Immature natural killer cell (primary cell): ENCODE measurements around the gene SELENOI. TPM values are rescaled to one million over a fixed set of nuclear protein-coding genes. Genes with fewer than 3 reads are reported as not detected.

Experiments used
- DNase-seq, 3 donors: peaks; one replicate each; pipeline ENCODE4 v3.0.0; 2022; ENCODE audit warnings: mixed read lengths in 1 of 3
- H3K27ac Mint-ChIP-seq, 6 donors: one replicate each; pipeline ENCODE4 v1.8.0; 2020; ENCODE audit warnings: mixed read lengths in 6 of 6, mild to moderate bottlenecking in 5 of 6, inconsistent platforms in 4 of 6, moderate library complexity in 3 of 6
- H3K27me3 Mint-ChIP-seq, 3 donors: one replicate each; pipeline ENCODE4 v1.8.0; 2020 to 2021; ENCODE audit warnings: low read depth in 3 of 3, mild to moderate bottlenecking in 3 of 3, mixed read lengths in 3 of 3, moderate library complexity in 3 of 3, inconsistent platforms in 1 of 3
- H3K36me3 Mint-ChIP-seq, 3 donors: one replicate each; pipeline ENCODE4 v1.8.0; 2020; ENCODE audit warnings: mixed read lengths in 3 of 3, inconsistent platforms in 2 of 3, mild to moderate bottlenecking in 2 of 3
- H3K4me1 Mint-ChIP-seq, 2 donors: one replicate each; pipeline ENCODE4 v1.8.0; 2020; ENCODE audit warnings: inconsistent platforms in 2 of 2, mild to moderate bottlenecking in 2 of 2, mixed read lengths in 2 of 2, moderate library complexity in 1 of 2
- H3K4me3 Mint-ChIP-seq, 5 donors: one replicate each; pipeline ENCODE4 v1.8.0; 2020; ENCODE audit warnings: mild to moderate bottlenecking in 5 of 5, mixed read lengths in 5 of 5, inconsistent platforms in 3 of 5, moderate library complexity in 3 of 5
- H3K9me3 Mint-ChIP-seq, 6 donors: one replicate each; pipeline ENCODE4 v1.8.0; 2020; ENCODE audit warnings: mild to moderate bottlenecking in 6 of 6, mixed read lengths in 6 of 6, inconsistent platforms in 4 of 6, moderate library complexity in 3 of 6
- polyA plus RNA-seq, 3 donors: library from polyadenylated mRNA; unstranded; fragments of 300-500 nt; fragmentation: Illumina TruSeq; gene quantifications; one replicate each; pipeline ENCODE4 v1.2.3, GENCODE V29; 2021

The SELENOI gene
- polyA plus RNA-seq, 3 donors from 2014 or later, result 3.3 to 7.2 (median 5.6) TPM

- peaks cover 0 to 5% (median 2%) of the 10 kb centered on the region in 3 donors for H3K27me3 Mint-ChIP-seq
These were observed 68.4 kb downstream of the SELENOI start for GRCh38 chr2:26414311-26414710.

GRCh38 chr2:26421961-26422360 lies 76.0 kb downstream of the SELENOI start:
- Mint-ChIP-seq H3K4me3 (no peak overlapping the region), H3K9me3 (no peaks in the 10 kb centered on the region), H3K27ac (no peak overlapping the region), H3K36me3 (no peaks in the 10 kb centered on the region), H3K4me1 (no peaks in the 10 kb centered on the region), H3K27me3 (peaks cover 0 to 6% (median 1%) of the 10 kb centered on the region in 3 donors)
- DNase-seq, result no peak

More at GRCh38 chr2:26414311-26414710, 68.4 kb downstream of the SELENOI start:
- Mint-ChIP-seq H3K27ac (no peak overlapping the region), H3K9me3 (no peaks in the 10 kb centered on the region), H3K36me3 (no peaks in the 10 kb centered on the region), H3K4me1 (peaks cover 10 to 11% of the 10 kb centered on the region in 2 donors), H3K4me3 (no peak overlapping the region)
- no peak for DNase-seq

- no peak overlapping the region for H3K27ac Mint-ChIP-seq
- H3K4me1 Mint-ChIP-seq, result no peaks in the 10 kb centered on the region
- H3K27me3 Mint-ChIP-seq, result peaks cover 0 to 5% (median 1%) of the 10 kb centered on the region in 3 donors
- no peaks in the 10 kb centered on the region for H3K9me3 Mint-ChIP-seq
- DNase-seq, result no peak
- H3K36me3 Mint-ChIP-seq, result no peaks in the 10 kb centered on the region
- no peak overlapping the region for H3K4me3 Mint-ChIP-seq
These were observed 77.1 kb downstream of the SELENOI start for GRCh38 chr2:26422947-26423629.

GRCh38 chr2:26423750-26424149 lies 77.8 kb downstream of the SELENOI start:
- H3K27me3 Mint-ChIP-seq, result peaks cover 0 to 5% (median 1%) of the 10 kb centered on the region in 3 donors
- H3K4me3 Mint-ChIP-seq, result no peak overlapping the region
- no peaks in the 10 kb centered on the region for H3K4me1 Mint-ChIP-seq
- no peak for DNase-seq
- no peaks in the 10 kb centered on the region for H3K36me3 Mint-ChIP-seq
- no peaks in the 10 kb centered on the region for H3K9me3 Mint-ChIP-seq
- no peak overlapping the region for H3K27ac Mint-ChIP-seq

GRCh38 chr2:26424221-26424620 lies 78.3 kb downstream of the SELENOI start:
- Mint-ChIP-seq H3K27me3 (peaks cover 0 to 5% (median 1%) of the 10 kb centered on the region in 3 donors), H3K9me3 (no peaks in the 10 kb centered on the region), H3K36me3 (no peaks in the 10 kb centered on the region), H3K27ac (peak overlapping the region in 1 of 6 donors; percentile 51), H3K4me1 (no peaks in the 10 kb centered on the region), H3K4me3 (no peak overlapping the region)
- DNase-seq, result no peak

- no peaks in the 10 kb centered on the region for H3K4me1 Mint-ChIP-seq
- H3K27me3 Mint-ChIP-seq, result peaks cover 1 to 7% (median 7%) of the 10 kb centered on the region in 3 donors
- no peak overlapping the region for H3K27ac Mint-ChIP-seq
- no peak overlapping the region for H3K4me3 Mint-ChIP-seq
- H3K9me3 Mint-ChIP-seq, result no peaks in the 10 kb centered on the region
- H3K36me3 Mint-ChIP-seq, result no peaks in the 10 kb centered on the region
- DNase-seq, result no peak
These were observed 82.9 kb downstream of the SELENOI start for GRCh38 chr2:26428846-26429245.

GRCh38 chr2:26429779-26430578 lies 84.0 kb downstream of the SELENOI start:
- no peak overlapping the region for H3K27ac Mint-ChIP-seq
- DNase-seq, result no peak
- no peaks in the 10 kb centered on the region for H3K9me3 Mint-ChIP-seq
- H3K27me3 Mint-ChIP-seq, result peaks cover 1 to 7% (median 7%) of the 10 kb centered on the region in 3 donors
- no peaks in the 10 kb centered on the region for H3K36me3 Mint-ChIP-seq
- H3K4me1 Mint-ChIP-seq, result no peaks in the 10 kb centered on the region
- H3K4me3 Mint-ChIP-seq, result no peak overlapping the region

- no peaks in the 10 kb centered on the region for H3K4me1 Mint-ChIP-seq
- no peak overlapping the region for H3K27ac Mint-ChIP-seq
- H3K9me3 Mint-ChIP-seq, result no peaks in the 10 kb centered on the region
- H3K36me3 Mint-ChIP-seq, result no peaks in the 10 kb centered on the region
- DNase-seq, result no peak
- no peak overlapping the region for H3K4me3 Mint-ChIP-seq
- peaks cover 1 to 7% (median 7%) of the 10 kb centered on the region in 3 donors for H3K27me3 Mint-ChIP-seq
These were observed 84.9 kb downstream of the SELENOI start for GRCh38 chr2:26430826-26431225.

- Mint-ChIP-seq H3K27ac (no peak overlapping the region), H3K9me3 (no peaks in the 10 kb centered on the region), H3K4me1 (no peaks in the 10 kb centered on the region), H3K36me3 (no peaks in the 10 kb centered on the region), H3K4me3 (no peak overlapping the region), H3K27me3 (peaks cover 1 to 7% (median 7%) of the 10 kb centered on the region in 3 donors)
- DNase-seq, result no peak
These were observed 86.4 kb downstream of the SELENOI start for GRCh38 chr2:26432363-26432762.

GRCh38 chr2:26432859-26433258 lies 86.9 kb downstream of the SELENOI start:
- no peaks in the 10 kb centered on the region for H3K9me3 Mint-ChIP-seq
- no peaks in the 10 kb centered on the region for H3K4me1 Mint-ChIP-seq
- H3K36me3 Mint-ChIP-seq, result no peaks in the 10 kb centered on the region
- no peak overlapping the region for H3K27ac Mint-ChIP-seq
- H3K4me3 Mint-ChIP-seq, result no peak overlapping the region
- H3K27me3 Mint-ChIP-seq, result peaks cover 1 to 7% (median 7%) of the 10 kb centered on the region in 3 donors
- DNase-seq, result no peak

GRCh38 chr2:26435106-26435505 lies 89.2 kb downstream of the SELENOI start:
- H3K27ac Mint-ChIP-seq, result no peak overlapping the region

GRCh38 chr2:26438526-26438925 lies 92.6 kb downstream of the SELENOI start:
- Mint-ChIP-seq H3K4me3 (no peak overlapping the region), H3K36me3 (no peaks in the 10 kb centered on the region), H3K9me3 (no peaks in the 10 kb centered on the region), H3K27ac (no peak overlapping the region), H3K27me3 (peaks cover 0 to 4% (median 0%) of the 10 kb centered on the region in 3 donors), H3K4me1 (no peaks in the 10 kb centered on the region)
- no peak for DNase-seq

More at GRCh38 chr2:26435106-26435505, 89.2 kb downstream of the SELENOI start:
- Mint-ChIP-seq H3K4me3 (no peak overlapping the region), H3K4me1 (no peaks in the 10 kb centered on the region), H3K9me3 (no peaks in the 10 kb centered on the region), H3K27me3 (peaks cover 1 to 11% (median 2%) of the 10 kb centered on the region in 3 donors), H3K36me3 (no peaks in the 10 kb centered on the region)
- no peak for DNase-seq

- Mint-ChIP-seq H3K4me1 (no peaks in the 10 kb centered on the region), H3K36me3 (no peaks in the 10 kb centered on the region), H3K27me3 (peaks cover 0 to 4% (median 0%) of the 10 kb centered on the region in 3 donors), H3K9me3 (no peaks in the 10 kb centered on the region), H3K4me3 (no peak overlapping the region), H3K27ac (no peak overlapping the region)
- DNase-seq, result no peak
These were observed 93.0 kb downstream of the SELENOI start for GRCh38 chr2:26438926-26439325.

GRCh38 chr2:26442301-26442700 lies 96.4 kb downstream of the SELENOI start:
- H3K9me3 Mint-ChIP-seq, result no peaks in the 10 kb centered on the region
- H3K4me3 Mint-ChIP-seq, result no peak overlapping the region
- H3K36me3 Mint-ChIP-seq, result no peaks in the 10 kb centered on the region
- no peak overlapping the region for H3K27ac Mint-ChIP-seq
- peaks cover 0 to 8% (median 0%) of the 10 kb centered on the region in 3 donors for H3K27me3 Mint-ChIP-seq
- H3K4me1 Mint-ChIP-seq, result no peaks in the 10 kb centered on the region
- DNase-seq, result no peak
